Omental fat pad (tissue), 4 donors: Measurements from ENCODE around the gene SMIM41. TPM values are rescaled to one million over a fixed set of nuclear protein-coding genes. Genes with fewer than 3 reads are reported as not detected.

Experiments used
- ATAC-seq: fragments of 150-250 bp; one replicate; pipeline ENCODE4 v1.9.1; 2016; ENCODE audit warnings: mild to moderate bottlenecking, moderate library complexity; ENCODE audit not compliant: low FRiP score
- DNase-seq: peaks from one replicate; pipeline ENCODE4 v3.0.0-alpha.2; 2019; ENCODE audit warnings: low spot score
- total RNA-seq, 4 donors: library from RNA; depleted of rRNA; stranded (reverse); fragments of >200 nt; gene quantifications; one replicate each; pipeline ENCODE4 v1.1.0, GENCODE V29; 2016
- TF ChIP-seq, protein P1 (sequence below), 3 donors: fragments of 450-650 bp; IDR thresholded peaks; one replicate each; pipeline ENCODE4 v1.5.1; 2016 to 2017; ENCODE audit warnings: antibody characterized with exemption in 3 of 3, mild to moderate bottlenecking in 3 of 3, moderate library complexity in 2 of 3

The SMIM41 gene
- total RNA-seq, 4 donors from 2014 or later, result 1.1 to 1.9 (median 1.1) TPM; not detected in 1

DNA sequence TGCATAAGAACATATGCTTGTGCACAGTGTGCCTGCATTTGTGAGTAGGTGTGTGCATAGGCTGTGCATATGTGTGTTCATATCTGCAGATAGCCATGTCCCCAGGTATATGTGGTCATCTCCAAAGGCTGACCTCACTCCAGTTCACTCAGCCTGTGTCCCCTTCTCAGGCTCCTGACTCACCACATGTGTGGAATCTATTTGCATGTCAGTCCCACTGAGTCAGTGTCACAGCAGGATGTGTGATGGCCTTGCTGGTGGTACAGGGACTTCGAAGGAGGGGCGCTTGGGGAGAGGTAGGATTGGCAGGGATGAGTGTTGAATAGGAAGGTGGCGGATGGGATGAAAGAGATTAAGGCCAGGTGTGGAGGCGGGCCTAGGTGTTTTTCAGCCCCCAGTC, 76.8 kb downstream of the SMIM41 start:
- TF ChIP-seq, protein P1, sequence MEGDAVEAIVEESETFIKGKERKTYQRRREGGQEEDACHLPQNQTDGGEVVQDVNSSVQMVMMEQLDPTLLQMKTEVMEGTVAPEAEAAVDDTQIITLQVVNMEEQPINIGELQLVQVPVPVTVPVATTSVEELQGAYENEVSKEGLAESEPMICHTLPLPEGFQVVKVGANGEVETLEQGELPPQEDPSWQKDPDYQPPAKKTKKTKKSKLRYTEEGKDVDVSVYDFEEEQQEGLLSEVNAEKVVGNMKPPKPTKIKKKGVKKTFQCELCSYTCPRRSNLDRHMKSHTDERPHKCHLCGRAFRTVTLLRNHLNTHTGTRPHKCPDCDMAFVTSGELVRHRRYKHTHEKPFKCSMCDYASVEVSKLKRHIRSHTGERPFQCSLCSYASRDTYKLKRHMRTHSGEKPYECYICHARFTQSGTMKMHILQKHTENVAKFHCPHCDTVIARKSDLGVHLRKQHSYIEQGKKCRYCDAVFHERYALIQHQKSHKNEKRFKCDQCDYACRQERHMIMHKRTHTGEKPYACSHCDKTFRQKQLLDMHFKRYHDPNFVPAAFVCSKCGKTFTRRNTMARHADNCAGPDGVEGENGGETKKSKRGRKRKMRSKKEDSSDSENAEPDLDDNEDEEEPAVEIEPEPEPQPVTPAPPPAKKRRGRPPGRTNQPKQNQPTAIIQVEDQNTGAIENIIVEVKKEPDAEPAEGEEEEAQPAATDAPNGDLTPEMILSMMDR (IDR thresholded peaks at IDR 0.05), result no peak
- no peak for ATAC-seq
- DNase-seq, result no peak

DNA sequence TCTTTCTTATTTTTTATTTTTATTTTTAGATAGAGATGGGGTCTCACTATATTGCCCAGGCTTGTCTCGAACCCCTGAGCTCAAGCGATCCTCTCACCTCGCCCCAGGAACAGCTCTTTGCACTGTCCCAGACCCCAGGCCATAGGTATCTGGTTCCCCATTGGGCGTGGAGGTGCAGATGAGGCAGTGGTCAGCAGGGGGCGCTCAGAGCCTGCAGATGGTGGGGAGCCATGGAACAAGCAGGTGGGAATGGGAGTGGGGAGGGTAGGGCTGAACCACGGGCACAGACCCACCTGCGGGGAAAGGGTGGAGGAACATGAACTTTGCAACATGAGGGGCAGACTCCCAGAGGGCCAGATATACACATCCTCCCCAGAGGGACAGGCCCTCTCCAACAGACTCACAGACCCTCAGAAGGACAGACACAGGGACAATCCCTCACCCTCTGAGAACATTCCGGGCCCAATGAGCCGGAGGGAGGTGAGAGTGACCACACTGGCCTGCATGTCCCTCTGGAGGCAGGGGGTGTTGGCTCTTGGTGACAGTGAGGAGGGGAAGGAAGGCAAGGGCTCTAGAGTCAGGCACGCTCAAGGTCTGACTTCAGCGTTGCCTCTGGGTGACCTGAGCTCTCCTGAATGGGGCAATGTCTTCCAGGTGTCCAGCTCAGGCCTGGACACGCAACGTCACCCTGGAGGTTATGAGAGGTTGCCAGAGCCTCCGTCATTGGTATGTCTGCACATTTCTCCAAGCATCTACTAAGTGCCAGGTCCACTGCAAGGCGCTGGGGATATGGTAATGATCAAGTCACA, 77.5 kb downstream of the SMIM41 start:
- TF ChIP-seq, protein P1 (IDR thresholded peaks at IDR 0.05), result peak in 2 of 3 donors; percentile 50 to 70
- DNase-seq (peak; percentile 87), ATAC-seq (peak; percentile 63)

DNA sequence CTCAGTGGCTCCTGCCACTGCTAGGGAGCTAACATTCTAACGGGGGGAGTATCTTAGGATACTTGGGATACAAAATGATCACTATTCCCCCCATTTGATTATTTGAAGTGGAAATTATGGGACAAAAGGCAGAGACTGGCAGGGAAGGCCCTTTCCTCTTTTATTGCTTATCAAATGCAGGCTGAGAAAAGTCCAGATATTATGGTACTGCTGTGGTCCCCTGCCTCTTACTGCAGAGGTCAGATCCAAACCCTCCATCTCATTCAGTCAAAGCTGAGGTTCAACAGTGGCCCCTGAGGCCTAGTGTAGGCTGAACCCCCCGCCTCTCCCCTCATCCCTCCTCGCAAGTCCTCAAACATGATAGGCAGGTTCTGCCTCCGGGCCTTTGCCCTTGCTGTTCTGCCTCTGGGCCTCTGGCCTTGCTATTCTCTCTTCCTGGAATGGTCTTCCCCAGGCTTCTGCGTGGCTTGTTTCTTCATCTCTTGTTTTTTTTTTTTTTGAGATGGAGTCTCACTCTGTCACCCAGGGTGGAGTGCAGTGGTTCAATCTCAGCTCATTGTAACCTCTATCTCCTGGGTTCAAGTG, 78.2 kb downstream of the SMIM41 start:
- no peak for DNase-seq
- no peak for ATAC-seq
- TF ChIP-seq, protein P1 (IDR thresholded peaks at IDR 0.05), result no peak

Other genes with a start within 250 kb of the SMIM41 start
- gene FIGNL2, start 231.0 kb upstream of the SMIM41 start, total RNA-seq, result under 1 TPM in 3 of 4 donors, not detected in 1; 0.24 to 0.63 (median 0.63) TPM
- not detected for gene ANKRD33, start 191.6 kb upstream of the SMIM41 start, total RNA-seq
- 100 to 1,000 TPM in 3 of 4 donors, 10 to 100 TPM in 1; 69.3 to 593 (median 113) TPM for gene ACVRL1, start 172.2 kb upstream of the SMIM41 start, total RNA-seq
- gene ACVR1B, start 128.0 kb upstream of the SMIM41 start, total RNA-seq, result 10 to 100 TPM; 15.9 to 42.2 (median 20.5) TPM
- gene TAMALIN, start 72.8 kb upstream of the SMIM41 start, total RNA-seq, result 10 to 100 TPM; 19.0 to 67.9 (median 29.5) TPM
- gene NR4A1, start 28.3 kb upstream of the SMIM41 start, total RNA-seq, result 1,000 to 10,000 TPM in 1 of 4 donors, 100 to 1,000 TPM in 2, 10 to 100 TPM in 1; 74.9 to 1,106 (median 350) TPM
- gene ATG101, start 9.7 kb upstream of the SMIM41 start, total RNA-seq, result 10 to 100 TPM; 33.6 to 65.5 (median 52.6) TPM
- 1 to 10 TPM in 1 of 4 donors, under 1 TPM in 2, not detected in 1; 0.37 to 5.5 (median 0.75) TPM for gene KRT80, start 112.3 kb downstream of the SMIM41 start, total RNA-seq
- 100 to 1,000 TPM in 3 of 4 donors, 1 to 10 TPM in 1; 2.5 to 248 (median 111) TPM for gene KRT7, start 153.5 kb downstream of the SMIM41 start, total RNA-seq
- under 1 TPM in 1 of 4 donors, not detected in 3; 0.37 TPM for gene KRT86, start 194.9 kb downstream of the SMIM41 start, total RNA-seq
- gene KRT81, start 211.8 kb downstream of the SMIM41 start, total RNA-seq, result not detected
- gene KRT83, start 241.7 kb downstream of the SMIM41 start, total RNA-seq, result not detected